ENCODE results near the gene MYL5. TPM values are rescaled to one million over a fixed set of nuclear protein-coding genes. Genes with fewer than 3 reads are reported as not detected.

The MYL5 gene, protein sequence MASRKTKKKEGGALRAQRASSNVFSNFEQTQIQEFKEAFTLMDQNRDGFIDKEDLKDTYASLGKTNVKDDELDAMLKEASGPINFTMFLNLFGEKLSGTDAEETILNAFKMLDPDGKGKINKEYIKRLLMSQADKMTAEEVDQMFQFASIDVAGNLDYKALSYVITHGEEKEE
- total RNA-seq, result 16.6 and 23.0 TPM in 2 replicates

DNA sequence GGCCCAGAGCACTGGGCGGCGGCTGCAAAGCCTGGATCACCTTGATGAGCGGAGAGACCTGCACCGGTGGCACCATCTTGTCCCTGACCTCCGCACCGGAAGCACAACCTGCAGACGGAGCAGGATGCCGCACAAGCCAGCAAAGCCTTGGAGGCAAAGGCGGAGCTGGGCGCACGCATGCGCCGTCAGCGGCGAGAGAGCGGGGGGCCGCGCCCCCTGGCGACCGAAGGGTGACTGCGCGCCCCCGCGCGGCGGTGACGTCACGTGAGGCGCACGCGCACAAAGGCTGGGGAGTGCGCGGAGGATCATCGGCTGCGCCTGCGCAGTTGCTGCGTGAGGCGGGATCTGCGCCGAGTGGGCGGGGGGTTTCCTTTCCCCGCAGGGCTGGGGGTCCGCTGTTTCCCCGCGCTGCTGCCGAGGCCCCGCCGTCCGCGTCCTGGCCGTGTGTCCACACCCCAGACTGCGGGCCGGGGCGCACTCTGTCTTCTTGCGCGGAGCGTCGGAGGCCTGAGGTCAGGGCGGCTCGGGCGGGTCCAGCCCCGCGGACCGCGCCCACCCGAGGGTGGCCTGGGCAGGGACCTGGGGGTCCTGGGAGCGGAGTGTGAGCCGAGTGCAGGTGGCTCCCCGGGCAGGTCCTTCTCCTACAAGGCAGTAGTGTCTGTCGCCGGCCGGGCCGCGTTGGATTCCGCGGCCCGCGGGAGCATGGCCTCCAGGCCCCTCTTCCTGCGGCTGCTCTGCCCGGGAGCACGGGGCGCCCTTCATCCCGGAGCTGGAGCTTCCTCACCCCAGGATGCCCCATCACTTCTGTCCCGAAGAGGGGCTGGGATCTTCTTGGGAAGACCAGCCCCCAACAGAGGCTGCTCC is at the start of gene MYL5, which contains the start of gene ATP5ME:
Gene MYL5, plus strand, starts transcription at position 371 of the 864 bp plus-strand sequence. CDS start 3,485 bp downstream, outside the sequence.
Gene ATP5ME, minus strand, starts transcription at position 105 of the 864 bp plus-strand sequence. Its CDS starts 29 bp downstream, at position 76.

DNA sequence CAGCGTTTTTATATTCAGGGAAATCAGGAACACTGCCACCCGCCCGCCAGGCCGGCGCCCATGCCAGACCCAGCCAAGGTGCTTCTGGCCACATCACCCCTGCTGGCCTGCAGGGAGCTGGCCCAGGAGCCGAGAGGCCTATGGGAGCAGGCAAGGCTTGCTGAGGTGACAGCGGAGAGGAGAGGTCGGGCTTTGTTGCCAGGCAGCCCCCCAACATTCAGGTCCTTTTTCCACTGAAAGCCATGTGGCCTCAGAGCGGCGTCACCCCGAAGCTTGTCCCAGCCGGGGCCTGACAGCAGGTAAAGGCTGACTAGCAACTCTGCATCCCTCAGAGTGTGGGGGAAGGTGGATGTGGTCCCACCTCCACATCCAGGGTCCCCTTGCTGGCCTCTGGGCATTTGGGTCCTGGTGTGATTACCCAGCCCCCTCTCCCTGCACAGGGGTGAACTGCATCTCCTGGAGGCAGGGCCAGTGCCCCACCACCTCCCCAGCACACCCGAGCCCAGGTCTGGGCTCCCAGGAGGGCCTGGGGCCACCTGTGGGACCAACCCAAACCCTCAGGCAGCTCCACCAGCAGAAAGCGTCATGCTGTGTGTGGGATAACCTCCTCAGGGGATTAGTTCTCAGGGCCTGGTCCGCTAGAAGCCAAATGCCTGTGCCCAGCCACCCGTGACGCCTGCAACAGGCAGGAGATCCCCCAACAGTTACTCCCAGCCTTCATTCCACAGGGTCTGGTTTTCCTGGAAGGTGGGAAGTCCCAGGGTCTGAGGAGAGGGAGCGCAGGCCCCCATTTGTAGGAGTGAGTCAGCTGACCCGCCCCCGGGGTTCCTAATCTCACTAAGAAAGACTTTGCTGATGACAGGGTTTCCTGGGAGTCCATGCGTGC is 49.4 kb upstream of the MYL5 start, which contains the start of gene PDE6B:
Gene PDE6B, plus strand, starts transcription at position 869 of the 886 bp plus-strand sequence. CDS start 54 bp downstream, outside the sequence.

DNA sequence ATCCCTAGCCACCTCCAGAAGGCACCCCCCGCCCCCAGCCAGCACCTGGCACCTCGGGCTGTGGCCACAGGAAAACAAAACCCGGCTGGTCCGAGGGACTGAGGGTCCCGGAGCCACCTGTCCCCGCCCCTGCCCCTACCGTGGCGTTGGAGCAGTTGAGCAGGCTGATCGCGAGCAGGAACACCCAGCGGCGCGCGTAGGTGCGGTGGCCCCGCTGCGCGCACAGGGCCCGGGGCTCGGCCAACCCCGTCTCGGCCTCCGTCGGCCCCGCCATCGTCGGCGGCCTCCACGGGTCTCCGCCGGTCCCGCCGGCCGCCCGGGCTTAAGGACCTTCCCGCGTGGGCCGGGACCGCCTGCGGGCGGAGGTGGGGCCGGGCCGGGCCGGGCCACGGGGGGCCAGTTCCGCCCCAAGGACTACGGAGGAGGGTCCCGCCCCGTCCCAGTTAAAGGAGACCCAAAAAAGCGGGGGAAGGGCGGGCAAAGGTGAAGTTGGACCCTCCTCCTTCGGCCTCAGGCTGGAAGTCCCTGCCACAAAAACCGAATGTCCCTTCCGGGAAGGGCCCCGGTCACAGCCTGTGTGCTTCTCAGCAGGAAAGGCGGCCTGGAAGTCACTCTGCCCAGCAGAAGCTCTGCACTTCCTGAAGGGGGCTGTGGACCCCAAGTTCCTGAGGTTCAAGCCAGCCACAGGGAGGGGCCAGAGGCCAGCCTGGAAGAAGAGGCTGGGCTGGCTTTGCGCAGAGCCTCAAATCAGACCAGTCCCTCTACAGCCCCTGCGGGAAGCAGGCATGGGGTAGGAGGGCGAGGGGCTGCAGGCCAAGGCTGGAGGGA is 14.7 kb downstream of the MYL5 start, which contains the start of gene SLC49A3:
Gene SLC49A3, minus strand, starts transcription at position 298 of the 828 bp plus-strand sequence. Its CDS starts 24 bp downstream, at position 274.

DNA sequence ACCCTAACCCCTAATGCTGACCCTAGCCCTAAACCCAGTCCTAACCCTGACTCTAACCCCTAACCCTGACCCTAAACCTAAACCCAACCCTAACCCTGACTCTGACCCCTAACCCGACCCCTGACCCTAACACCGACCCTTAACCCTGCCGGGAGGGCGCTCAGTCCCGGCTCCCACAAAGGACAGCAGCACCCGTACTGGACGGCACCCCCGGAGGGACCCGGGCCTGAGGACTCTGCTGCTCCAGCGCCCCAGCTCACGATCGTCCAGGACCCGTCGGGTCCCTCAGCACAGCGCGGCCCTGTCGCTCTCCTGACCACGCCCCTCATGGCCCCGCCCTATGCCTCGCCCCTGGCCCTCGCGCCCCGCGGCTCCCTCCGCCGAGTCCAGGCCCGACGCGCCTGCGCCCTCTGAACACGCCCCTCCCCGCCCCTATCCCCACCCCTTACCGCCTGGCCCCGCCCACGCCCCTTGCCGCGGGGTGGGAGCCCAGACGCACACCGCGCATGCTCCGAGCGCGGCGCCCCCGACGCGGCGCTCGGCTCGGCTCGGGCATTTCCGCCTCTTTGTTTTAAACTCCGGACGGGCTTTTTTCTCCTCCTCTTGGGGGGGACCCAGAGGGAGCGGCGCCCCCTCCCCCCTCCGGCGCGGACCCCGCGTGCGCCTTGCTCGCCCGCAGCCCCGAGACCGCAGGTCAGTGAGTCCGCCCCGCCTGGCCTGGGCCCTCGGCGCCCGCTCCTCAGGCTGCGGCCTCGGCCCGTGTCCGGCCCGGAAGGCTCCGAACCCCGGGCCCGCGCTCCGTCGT is 31.1 kb downstream of the MYL5 start, which contains the start of gene PCGF3:
Gene PCGF3, plus strand, starts transcription at position 555 of the 805 bp plus-strand sequence. CDS start 27,849 bp downstream, outside the sequence.

Other genes starting within 250 kb of the MYL5 start
- gene ZNF721, start 175.4 kb upstream of the MYL5 start, total RNA-seq, result 25.5 and 30.1 TPM in 2 replicates
- 47.6 and 54.0 TPM in 2 replicates for gene PIGG, start 175.3 kb upstream of the MYL5 start, total RNA-seq
- gene TMEM271, start 98.2 kb upstream of the MYL5 start, total RNA-seq, result not detected in 2 replicates
- gene PDE6B, start 49.0 kb upstream of the MYL5 start, total RNA-seq, result 1.5 TPM in 1 of 2 replicates, not detected in the other
- gene ATP5ME, start 266 bp upstream of the MYL5 start, total RNA-seq, result 93.5 and 110 TPM in 2 replicates
- gene SLC49A3, start 14.6 kb downstream of the MYL5 start, total RNA-seq, result 4.2 and 15.5 TPM in 2 replicates
- 29.4 and 32.4 TPM in 2 replicates for gene PCGF3, start 31.3 kb downstream of the MYL5 start, total RNA-seq
- 0.17 TPM in 1 of 2 replicates, not detected in the other for gene CPLX1, start 151.6 kb downstream of the MYL5 start, total RNA-seq

All from smooth muscle cell of trachea (primary cell).